DND-41 (cell line): ENCODE results near the gene EXOC8.

ENCODE experiments used
- ATAC-seq: fragments of 200-7000 bp; cut with Tn5 transposase; 3 replicates; pipeline ENCODE4 v1.9.1; 2021; ENCODE audit warnings: low read depth; ENCODE audit not compliant: insufficient read depth
- DNase-seq: peaks from one replicate; pipeline ENCODE4 v3.0.0-alpha.2; 2020
- H2AFZ ChIP-seq: 2 replicates; pipeline ENCODE4 v1.6.0; 2012; ENCODE audit warnings: low read depth, low read length
- H3K27ac ChIP-seq: 2 replicates; pipeline ENCODE4 v1.5.1; 2012; ENCODE audit warnings: low read length, inconsistent platforms
- H3K27me3 ChIP-seq: fragments of 200-600 bp; sonication (generic); 2 replicates; pipeline ENCODE4 v1.6.0; 2012; ENCODE audit warnings: low read length, mild to moderate bottlenecking, inconsistent platforms; ENCODE audit not compliant: insufficient read depth, poor library complexity
- H3K36me3 ChIP-seq: 2 replicates; pipeline ENCODE4 v1.5.1; 2012; ENCODE audit warnings: low read length, inconsistent platforms; ENCODE audit not compliant: insufficient read depth
- H3K4me1 ChIP-seq: 2 replicates; pipeline ENCODE4 v1.5.1; 2012; ENCODE audit warnings: mild to moderate bottlenecking, low read length; ENCODE audit not compliant: insufficient read depth
- H3K4me2 ChIP-seq: 2 replicates; pipeline ENCODE4 v1.6.0; 2012; ENCODE audit warnings: mild to moderate bottlenecking, moderate library complexity, low read length, inconsistent platforms; ENCODE audit not compliant: insufficient read depth
- H3K4me3 ChIP-seq, 2 experiments: fragments of 200-600 bp in 1 of 2; shearing (Covaris generic) in 1 of 2; 2 replicates each; pipeline ENCODE4 v1.5.1; 2012 to 2016; ENCODE audit warnings: inconsistent platforms in 2 of 2, low read length in 2 of 2, mild to moderate bottlenecking in 2 of 2, low read depth in 1 of 2, moderate library complexity in 1 of 2
- H3K79me2 ChIP-seq: 2 replicates; pipeline ENCODE4 v1.6.0; 2012; ENCODE audit warnings: low read length, inconsistent platforms; ENCODE audit not compliant: insufficient read depth
- H3K9ac ChIP-seq: 2 replicates; pipeline ENCODE4 v1.6.0; 2012; ENCODE audit warnings: low read depth, mild to moderate bottlenecking, inconsistent platforms, low read length, moderate library complexity
- H3K9me3 ChIP-seq: 2 replicates; pipeline ENCODE4 v1.5.1; 2012; ENCODE audit warnings: low read length, moderate library complexity, mild to moderate bottlenecking, inconsistent platforms; ENCODE audit not compliant: insufficient read depth, severe bottlenecking
- H4K20me1 ChIP-seq: 2 replicates; pipeline ENCODE4 v1.6.0; 2012; ENCODE audit warnings: low read length; ENCODE audit not compliant: insufficient read depth
- CTCF ChIP-seq: IDR thresholded peaks from 2 replicates; pipeline ENCODE4 v1.5.1; 2012; ENCODE audit warnings: borderline replicate concordance, low read length, moderate library complexity, mild to moderate bottlenecking; ENCODE audit not compliant: poor library complexity, severe bottlenecking; ENCODE audit errors: extremely low read depth
- EZH2 ChIP-seq: IDR thresholded peaks from 3 replicates; pipeline ENCODE4 v1.6.1; 2012; ENCODE audit warnings: borderline replicate concordance, low read depth, mild to moderate bottlenecking, moderate library complexity, low read length, inconsistent platforms; ENCODE audit not compliant: severe bottlenecking

Gene EXOC8

GRCh38 chr1:231347961-231348360, 10.3 kb upstream of the EXOC8 start:
- H3K9me3 ChIP-seq = no peaks in the 10 kb centered on the region
- DNase-seq = no peak
- peaks cover 70% of the 10 kb centered on the region for H3K36me3 ChIP-seq
- H3K4me2 ChIP-seq = no peak overlapping the region
- H3K27me3 ChIP-seq = no peaks in the 10 kb centered on the region
- no peak overlapping the region for H2AFZ ChIP-seq
- H3K9ac ChIP-seq = no peak overlapping the region
- ATAC-seq = no peak
- TF ChIP-seq EZH2 = no peak
- no peak for TF ChIP-seq CTCF
- no peaks in the 10 kb centered on the region; the same call in 1 of the 2 replicates for H4K20me1 ChIP-seq
- peaks cover 23% of the 10 kb centered on the region for H3K79me2 ChIP-seq
- H3K4me3 ChIP-seq = no peak overlapping the region
- no peak overlapping the region for H3K27ac ChIP-seq
- H3K4me1 ChIP-seq = no peaks in the 10 kb centered on the region

DNA sequence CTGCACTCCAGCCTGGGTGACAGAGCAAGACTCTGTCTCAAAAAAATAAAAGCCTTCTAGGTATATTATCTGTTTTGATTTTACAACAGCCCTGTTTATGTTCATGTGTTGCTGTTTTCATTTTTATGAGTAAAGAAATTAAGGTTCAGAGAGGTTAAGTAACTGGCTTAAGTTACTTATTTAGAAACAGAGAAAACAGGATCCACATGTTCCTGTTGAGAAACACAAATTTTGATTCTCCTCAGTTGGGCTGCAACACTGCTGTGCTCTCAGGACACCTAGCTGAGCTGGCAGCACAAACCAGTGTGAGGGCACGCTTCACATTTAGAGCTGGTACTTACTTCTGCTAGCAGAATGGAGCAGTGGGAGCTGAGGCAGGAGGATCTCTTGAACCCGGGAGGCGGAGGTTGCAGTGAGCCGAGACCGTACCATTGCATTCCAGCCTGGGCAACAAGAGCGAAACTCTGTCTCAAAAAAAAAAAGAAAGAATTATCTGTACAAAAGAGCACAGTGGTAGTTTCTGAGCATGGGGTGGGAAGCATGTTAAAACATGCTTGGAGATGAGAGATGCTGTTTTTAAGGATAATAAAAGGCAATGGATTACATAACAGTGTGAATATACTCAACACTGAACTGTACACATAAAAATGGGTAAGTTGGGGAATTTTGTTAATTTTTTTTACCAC, 2.8 kb upstream of the EXOC8 start:
- ATAC-seq (no peak), DNase-seq (no peak)
- Histone ChIP-seq H3K79me2 (peaks cover 85% of the 10 kb centered on the region), H3K4me2 (peak overlapping the region; percentile 41; the same call in 1 of the 2 replicates), H3K9me3 (no peaks in the 10 kb centered on the region), H3K4me1 (peaks cover 33% of the 10 kb centered on the region), H3K27ac (no peak overlapping the region), H2AFZ (no peak overlapping the region), H3K36me3 (peaks cover 54% of the 10 kb centered on the region), H3K9ac (no peak overlapping the region), H3K27me3 (no peaks in the 10 kb centered on the region), H3K4me3 (no peak overlapping the region), H4K20me1 (peaks cover 26% of the 10 kb centered on the region)
- no peak for TF ChIP-seq CTCF
- no peak for TF ChIP-seq EZH2

DNA sequence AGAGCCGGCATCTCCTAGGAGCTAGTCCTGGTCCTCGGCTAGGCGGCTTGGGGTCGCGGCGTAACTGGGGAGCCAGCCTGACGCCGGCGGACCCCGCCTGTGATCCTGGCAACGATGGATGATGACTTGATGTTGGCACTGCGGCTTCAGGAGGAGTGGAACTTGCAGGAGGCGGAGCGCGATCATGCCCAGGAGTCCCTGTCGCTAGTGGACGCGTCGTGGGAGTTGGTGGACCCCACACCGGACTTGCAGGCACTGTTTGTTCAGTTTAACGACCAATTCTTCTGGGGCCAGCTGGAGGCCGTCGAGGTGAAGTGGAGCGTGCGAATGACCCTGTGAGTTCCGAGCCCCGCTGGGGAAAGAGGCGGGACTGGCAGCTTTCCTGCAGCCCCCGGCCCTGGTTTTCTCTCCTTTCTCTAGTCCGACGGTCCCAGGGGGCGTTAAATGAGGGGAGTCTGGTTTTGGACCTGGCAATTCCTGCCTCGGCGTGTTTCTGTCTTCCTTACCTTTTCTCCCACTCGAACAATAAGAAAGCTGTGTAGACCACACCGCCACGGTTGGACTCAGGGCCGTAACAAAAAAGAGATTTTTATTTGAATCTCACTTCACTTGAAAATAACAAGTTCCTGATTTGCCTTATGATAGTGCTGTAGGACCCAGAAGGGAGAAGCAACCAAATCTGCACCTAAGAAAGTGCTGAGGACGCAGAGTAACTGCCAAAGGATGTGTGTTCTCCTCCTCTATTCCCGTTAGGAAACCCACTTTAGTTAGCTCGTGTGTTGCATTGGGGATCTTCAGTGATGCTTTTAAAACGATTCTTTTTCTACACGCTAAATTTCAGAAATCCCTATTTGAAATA, 847 bp upstream of the EXOC8 start, which contains the start of gene SPRTN:
TSS of gene SPRTN (plus strand) at position 24 of the 859 bp plus-strand sequence. CDS start at position 115, 91 bp downstream.
- H4K20me1 ChIP-seq = peaks cover 30% of the 10 kb centered on the region
- peaks cover 46% of the 10 kb centered on the region for H3K36me3 ChIP-seq
- ATAC-seq (peak; percentile 83), DNase-seq (no peak)
- peak within 1 kb of the TSS; percentile 90 for H2AFZ ChIP-seq
- H3K4me3 ChIP-seq = peak within 1 kb of the TSS; percentile 83 to 84
- peak within 1 kb of the TSS; percentile 75 for H3K9ac ChIP-seq
- H3K27ac ChIP-seq = peak within 1 kb of the TSS; percentile 91
- peaks cover 53% of the 10 kb centered on the region for H3K4me1 ChIP-seq
- H3K79me2 ChIP-seq = peaks cover 91% of the 10 kb centered on the region
- no peaks in the 10 kb centered on the region for H3K27me3 ChIP-seq
- H3K9me3 ChIP-seq = no peaks in the 10 kb centered on the region
- peak within 1 kb of the TSS; percentile 97 for H3K4me2 ChIP-seq
- TF ChIP-seq EZH2 = no peak
- TF ChIP-seq CTCF = peak; percentile 2
